ENCODE measurements around the gene GALNT17. TPM values are rescaled to one million over a fixed set of nuclear protein-coding genes. Genes with fewer than 3 reads are reported as not detected.

Gene GALNT17
- total RNA-seq, 1 experiment from 2014 or later: not detected

DNA sequence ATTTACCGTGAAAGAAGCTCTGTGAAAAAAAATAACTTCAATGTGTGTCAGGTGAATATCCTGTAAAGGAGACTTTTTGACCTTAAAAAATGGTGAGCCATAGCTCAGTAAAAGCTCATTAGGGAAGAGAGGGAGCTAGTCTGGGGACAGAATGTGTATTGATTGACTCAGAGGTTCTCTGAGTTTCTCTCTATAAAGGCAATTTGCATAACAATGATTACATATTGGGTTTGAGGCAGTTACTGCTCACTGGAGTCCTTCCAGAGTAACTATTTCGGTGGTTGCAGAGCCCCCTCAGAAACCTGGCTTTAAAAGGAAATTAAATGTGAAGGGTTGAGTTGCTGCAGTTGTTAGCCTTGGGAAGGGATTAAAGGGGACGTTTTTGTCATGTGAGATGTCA is 181.6 kb downstream of the GALNT17 start:
- ATAC-seq: no peak
- Histone ChIP-seq H3K4me1 (ENCODE audit: control insufficient read depth, insufficient read depth, low read length) (no peaks in the 10 kb centered on the region), H3K27me3 (ENCODE audit: control insufficient read depth, insufficient read depth, low read length) (no peaks in the 10 kb centered on the region), H3K4me3 (ENCODE audit: low read depth in 2 of 2, low read length in 2 of 2) (no peak overlapping the region), H3K9me3 (ENCODE audit: control insufficient read depth, insufficient read depth, low read depth, low read length) (no peaks in the 10 kb centered on the region), H3K27ac (ENCODE audit: low read length) (no peak overlapping the region), H3K36me3 (ENCODE audit: control insufficient read depth, insufficient read depth, low read length) (no peaks in the 10 kb centered on the region)
- CTCF ChIA-PET: no interaction called here
- no peak for TF ChIP-seq TCF7L2 (IDR thresholded peaks at IDR 0.05; ENCODE audit: low read depth, low read length)
- TF ChIP-seq POLR2AphosphoS5 (IDR thresholded peaks at IDR 0.05; ENCODE audit: low read depth, low read length): no peak
- TF ChIP-seq, protein P1, sequence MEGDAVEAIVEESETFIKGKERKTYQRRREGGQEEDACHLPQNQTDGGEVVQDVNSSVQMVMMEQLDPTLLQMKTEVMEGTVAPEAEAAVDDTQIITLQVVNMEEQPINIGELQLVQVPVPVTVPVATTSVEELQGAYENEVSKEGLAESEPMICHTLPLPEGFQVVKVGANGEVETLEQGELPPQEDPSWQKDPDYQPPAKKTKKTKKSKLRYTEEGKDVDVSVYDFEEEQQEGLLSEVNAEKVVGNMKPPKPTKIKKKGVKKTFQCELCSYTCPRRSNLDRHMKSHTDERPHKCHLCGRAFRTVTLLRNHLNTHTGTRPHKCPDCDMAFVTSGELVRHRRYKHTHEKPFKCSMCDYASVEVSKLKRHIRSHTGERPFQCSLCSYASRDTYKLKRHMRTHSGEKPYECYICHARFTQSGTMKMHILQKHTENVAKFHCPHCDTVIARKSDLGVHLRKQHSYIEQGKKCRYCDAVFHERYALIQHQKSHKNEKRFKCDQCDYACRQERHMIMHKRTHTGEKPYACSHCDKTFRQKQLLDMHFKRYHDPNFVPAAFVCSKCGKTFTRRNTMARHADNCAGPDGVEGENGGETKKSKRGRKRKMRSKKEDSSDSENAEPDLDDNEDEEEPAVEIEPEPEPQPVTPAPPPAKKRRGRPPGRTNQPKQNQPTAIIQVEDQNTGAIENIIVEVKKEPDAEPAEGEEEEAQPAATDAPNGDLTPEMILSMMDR (IDR thresholded peaks at IDR 0.05): no peak
- no peak for TF ChIP-seq SIN3A (IDR thresholded peaks at IDR 0.05; ENCODE audit: borderline replicate concordance, insufficient read depth, low read depth, low read length)
- TF ChIP-seq, protein P2, sequence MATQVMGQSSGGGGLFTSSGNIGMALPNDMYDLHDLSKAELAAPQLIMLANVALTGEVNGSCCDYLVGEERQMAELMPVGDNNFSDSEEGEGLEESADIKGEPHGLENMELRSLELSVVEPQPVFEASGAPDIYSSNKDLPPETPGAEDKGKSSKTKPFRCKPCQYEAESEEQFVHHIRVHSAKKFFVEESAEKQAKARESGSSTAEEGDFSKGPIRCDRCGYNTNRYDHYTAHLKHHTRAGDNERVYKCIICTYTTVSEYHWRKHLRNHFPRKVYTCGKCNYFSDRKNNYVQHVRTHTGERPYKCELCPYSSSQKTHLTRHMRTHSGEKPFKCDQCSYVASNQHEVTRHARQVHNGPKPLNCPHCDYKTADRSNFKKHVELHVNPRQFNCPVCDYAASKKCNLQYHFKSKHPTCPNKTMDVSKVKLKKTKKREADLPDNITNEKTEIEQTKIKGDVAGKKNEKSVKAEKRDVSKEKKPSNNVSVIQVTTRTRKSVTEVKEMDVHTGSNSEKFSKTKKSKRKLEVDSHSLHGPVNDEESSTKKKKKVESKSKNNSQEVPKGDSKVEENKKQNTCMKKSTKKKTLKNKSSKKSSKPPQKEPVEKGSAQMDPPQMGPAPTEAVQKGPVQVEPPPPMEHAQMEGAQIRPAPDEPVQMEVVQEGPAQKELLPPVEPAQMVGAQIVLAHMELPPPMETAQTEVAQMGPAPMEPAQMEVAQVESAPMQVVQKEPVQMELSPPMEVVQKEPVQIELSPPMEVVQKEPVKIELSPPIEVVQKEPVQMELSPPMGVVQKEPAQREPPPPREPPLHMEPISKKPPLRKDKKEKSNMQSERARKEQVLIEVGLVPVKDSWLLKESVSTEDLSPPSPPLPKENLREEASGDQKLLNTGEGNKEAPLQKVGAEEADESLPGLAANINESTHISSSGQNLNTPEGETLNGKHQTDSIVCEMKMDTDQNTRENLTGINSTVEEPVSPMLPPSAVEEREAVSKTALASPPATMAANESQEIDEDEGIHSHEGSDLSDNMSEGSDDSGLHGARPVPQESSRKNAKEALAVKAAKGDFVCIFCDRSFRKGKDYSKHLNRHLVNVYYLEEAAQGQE (IDR thresholded peaks at IDR 0.05; ENCODE audit: insufficient read depth in 1 of 2, low read depth in 2 of 2, low read length in 1 of 2): no peak
- no TSS peak for BruUV-seq (replicated peaks)
- no peak for DNase-seq (ENCODE audit: low read depth, low spot score)
- POLR2A ChIA-PET: no interaction called here
- in situ Hi-C loops (cut with HindIII; ENCODE audit: low pct_unique_long_range_greater_than_20kb, low sequenced_read_pairs) (no loop called here), intact Hi-C loops (cut with micrococcal nuclease; ENCODE audit: unreplicated experiment) (no loop called here)

DNA sequence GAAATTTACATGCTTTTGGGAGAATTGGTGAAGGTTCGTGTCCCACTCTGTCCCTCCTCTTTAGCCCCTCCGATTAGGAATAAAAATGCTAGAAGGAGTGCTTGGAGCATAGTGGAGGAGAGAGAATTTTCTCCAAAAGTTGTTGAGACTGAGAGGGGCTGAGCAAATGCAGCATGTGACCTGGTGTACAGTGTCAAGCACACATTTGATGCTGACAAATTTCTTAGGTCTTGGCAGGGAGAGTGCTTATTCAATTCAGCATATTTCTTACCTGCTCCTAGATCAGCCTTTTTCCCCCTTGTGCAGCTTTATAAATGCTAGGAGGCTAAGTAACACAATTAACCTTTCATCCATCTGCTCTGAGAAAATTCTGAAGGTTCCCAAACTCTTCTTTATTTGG is 189.0 kb downstream of the GALNT17 start:
- intact Hi-C loops (cut with micrococcal nuclease; ENCODE audit: unreplicated experiment) (no loop called here), in situ Hi-C loops (cut with HindIII; ENCODE audit: low pct_unique_long_range_greater_than_20kb, low sequenced_read_pairs) (no loop called here)
- H3K4me3 ChIP-seq (ENCODE audit: low read depth in 2 of 2, low read length in 2 of 2): no peak overlapping the region
- TF ChIP-seq TCF7L2 (IDR thresholded peaks at IDR 0.05; ENCODE audit: low read depth, low read length): no peak
- ChIA-PET POLR2A (no interaction called here), CTCF (no interaction called here)
- no peaks in the 10 kb centered on the region for H3K27me3 ChIP-seq (ENCODE audit: control insufficient read depth, insufficient read depth, low read length)
- no peaks in the 10 kb centered on the region for H3K36me3 ChIP-seq (ENCODE audit: control insufficient read depth, insufficient read depth, low read length)
- no peak overlapping the region for H3K27ac ChIP-seq (ENCODE audit: low read length)
- no peaks in the 10 kb centered on the region for H3K9me3 ChIP-seq (ENCODE audit: control insufficient read depth, insufficient read depth, low read depth, low read length)
- BruUV-seq (replicated peaks): no TSS peak
- no peak for ATAC-seq
- no peaks in the 10 kb centered on the region for H3K4me1 ChIP-seq (ENCODE audit: control insufficient read depth, insufficient read depth, low read length)
- no peak for DNase-seq (ENCODE audit: low read depth, low spot score)

DNA sequence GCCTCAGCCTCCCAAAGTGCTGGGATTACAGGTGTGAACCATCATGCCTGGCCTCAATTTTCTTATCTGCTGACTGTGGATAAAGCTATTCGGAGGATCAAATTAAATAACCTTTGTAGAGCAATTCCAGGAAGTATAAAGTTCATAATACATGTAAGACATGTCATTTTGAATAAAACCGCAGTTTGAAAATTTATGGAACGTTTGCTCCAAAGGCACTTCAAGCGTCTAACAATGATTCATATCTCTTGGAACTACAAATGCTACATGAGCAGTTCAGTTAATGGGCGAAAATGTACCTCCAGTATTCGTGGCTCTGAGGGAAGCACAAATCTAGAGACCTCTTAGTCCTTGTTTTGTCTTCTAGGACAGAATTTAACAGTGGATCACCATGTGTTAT is 190.3 kb downstream of the GALNT17 start:
- no peak for ATAC-seq

More for the DNA sequence above, 190.3 kb downstream of the GALNT17 start:
- Histone ChIP-seq H3K9me3 (ENCODE audit: control insufficient read depth, insufficient read depth, low read depth, low read length) (no peaks in the 10 kb centered on the region), H3K4me3 (ENCODE audit: low read depth in 2 of 2, low read length in 2 of 2) (no peak overlapping the region), H3K4me1 (ENCODE audit: control insufficient read depth, insufficient read depth, low read length) (no peaks in the 10 kb centered on the region), H3K27ac (ENCODE audit: low read length) (no peak overlapping the region), H3K36me3 (ENCODE audit: control insufficient read depth, insufficient read depth, low read length) (no peaks in the 10 kb centered on the region), H3K27me3 (ENCODE audit: control insufficient read depth, insufficient read depth, low read length) (no peaks in the 10 kb centered on the region)
- POLR2A ChIA-PET: no interaction called here
- CTCF ChIA-PET: no interaction called here
- in situ Hi-C loops (cut with HindIII; ENCODE audit: low pct_unique_long_range_greater_than_20kb, low sequenced_read_pairs) (no loop called here), intact Hi-C loops (cut with micrococcal nuclease; ENCODE audit: unreplicated experiment) (no loop called here)
- no TSS peak for BruUV-seq (replicated peaks)
- no peak for TF ChIP-seq POLR2AphosphoS5 (IDR thresholded peaks at IDR 0.05; ENCODE audit: low read depth, low read length)
- TF ChIP-seq, protein P2 (IDR thresholded peaks at IDR 0.05; ENCODE audit: insufficient read depth in 1 of 2, low read depth in 2 of 2, low read length in 1 of 2): no peak
- no peak for TF ChIP-seq SIN3A (IDR thresholded peaks at IDR 0.05; ENCODE audit: borderline replicate concordance, insufficient read depth, low read depth, low read length)
- TF ChIP-seq, protein P1 (IDR thresholded peaks at IDR 0.05): no peak
- no peak for TF ChIP-seq TCF7L2 (IDR thresholded peaks at IDR 0.05; ENCODE audit: low read depth, low read length)
- DNase-seq (ENCODE audit: low read depth, low spot score): no peak
